SK-N-SH (cell line): ENCODE results near the gene NHS. TPM values are rescaled to one million over a fixed set of nuclear protein-coding genes. Genes with fewer than 3 reads are reported as not detected.

Source experiments
- CTCF ChIA-PET: fragments of 300-600, 350-600 bp; formaldehyde crosslinking; extraction: SDS; loops from one replicate; lab custom pipeline; 2021; lab: Yijun Ruan, JAX
- POLR2A ChIA-PET: fragments of 350-600 bp; sonication (Branson Sonifier 250); formaldehyde crosslinking; extraction: SDS; loops from one replicate; lab custom pipeline; 2020; ENCODE audit warnings: antibody characterized with exemption, inconsistent platforms; lab: Yijun Ruan, JAX
- DNase-seq: peaks from one replicate; pipeline ENCODE4 v3.0.0; 2012
- H2AFZ ChIP-seq: fragments of 200-600 bp; sonication (generic); 2 replicates; pipeline ENCODE4 v1.8.1; 2016; ENCODE audit warnings: antibody characterized with exemption, mild to moderate bottlenecking, low read depth
- H3F3A ChIP-seq: fragments of 200-600 bp; sonication (generic); replicated peaks from 2 replicates; pipeline ENCODE3; 2016; ENCODE audit warnings: antibody characterized with exemption, mild to moderate bottlenecking; ENCODE audit not compliant: insufficient read depth
- H3K27ac ChIP-seq, 2 experiments: fragments of 200-500 bp in 1 of 2; fragments of 200-600 bp in 1 of 2; sonication (Bioruptor generic) in 1 of 2; sonication (generic), shearing (Covaris generic) in 1 of 2; 2 replicates each; pipeline versions ENCODE4 v1.5.1 to v1.6.1; 2014 to 2016; ENCODE audit warnings: low read depth in 2 of 2, inconsistent platforms in 1 of 2, low read length in 1 of 2, mild to moderate bottlenecking in 1 of 2, mixed read lengths in 1 of 2
- H3K27me3 ChIP-seq: fragments of 200-600 bp; sonication (generic), shearing (Covaris generic); 2 replicates; pipeline ENCODE4 v1.6.1; 2016; ENCODE audit warnings: mixed run types; ENCODE audit not compliant: insufficient read depth
- H3K36me3 ChIP-seq, 2 experiments: fragments of 200-500 bp in 1 of 2; fragments of 200-600 bp in 1 of 2; sonication (Bioruptor generic) in 1 of 2; sonication (generic) in 1 of 2; replicated peaks in 1 of 2; 2 replicates each; pipeline versions ENCODE3 to v1.5.1; 2014 to 2016; ENCODE audit warnings: low read length in 1 of 2, mild to moderate bottlenecking in 1 of 2; ENCODE audit not compliant: insufficient read depth in 2 of 2, control insufficient read depth in 1 of 2
- H3K4me1 ChIP-seq, 2 experiments: fragments of 200-500 bp in 1 of 2; fragments of 200-600 bp in 1 of 2; sonication (Bioruptor generic) in 1 of 2; sonication (generic), shearing (Covaris generic) in 1 of 2; 2 replicates each; pipeline versions ENCODE4 v1.5.1 to v1.6.1; 2014 to 2016; ENCODE audit warnings: low read depth in 1 of 2, low read length in 1 of 2, mixed run types in 1 of 2; ENCODE audit not compliant: insufficient read depth in 2 of 2, control insufficient read depth in 1 of 2
- H3K4me2 ChIP-seq: fragments of 200-600 bp; sonication (generic), shearing (Covaris generic); 2 replicates; pipeline ENCODE4 v1.6.1; 2017; ENCODE audit warnings: mixed run types
- H3K4me3 ChIP-seq, 2 experiments: fragments of 200-500 bp in 1 of 2; fragments of 200-600 bp in 1 of 2; sonication (Bioruptor generic) in 1 of 2; sonication (generic), shearing (Covaris generic) in 1 of 2; 2 replicates each; pipeline versions ENCODE4 v1.5.1 to v1.8.1; 2014 to 2016; ENCODE audit warnings: low read depth in 2 of 2, inconsistent platforms in 1 of 2, low read length in 1 of 2, mild to moderate bottlenecking in 1 of 2, mixed read lengths in 1 of 2, moderate library complexity in 1 of 2
- H3K79me2 ChIP-seq: fragments of 200-600 bp; sonication (generic); 2 replicates; pipeline ENCODE4 v1.8.1; 2017; ENCODE audit warnings: mild to moderate bottlenecking; ENCODE audit not compliant: insufficient read depth
- H3K9ac ChIP-seq: fragments of 200-600 bp; sonication (generic); 2 replicates; pipeline ENCODE4 v1.6.1; 2017; ENCODE audit warnings: mixed run types
- H3K9me2 ChIP-seq: fragments of 200-600 bp; sonication (generic); 2 replicates; pipeline ENCODE4 v1.6.1; 2017; ENCODE audit warnings: mixed run types
- H3K9me3 ChIP-seq: fragments of 200-600 bp; sonication (generic); 2 replicates; pipeline ENCODE4 v1.6.1; 2017; ENCODE audit warnings: mixed run types, mild to moderate bottlenecking, moderate library complexity
- H4K20me1 ChIP-seq: fragments of 200-600 bp; sonication (generic); 2 replicates; pipeline ENCODE4 v1.6.1; 2017; ENCODE audit warnings: mild to moderate bottlenecking, mixed run types; ENCODE audit not compliant: insufficient read depth
- ELF1 ChIP-seq: IDR thresholded peaks from 2 replicates; pipeline ENCODE4 v1.4.0; 2012
- FOSL2 ChIP-seq: IDR thresholded peaks from 2 replicates; pipeline ENCODE4 v1.4.0; 2012; ENCODE audit warnings: low read depth, mild to moderate bottlenecking, moderate library complexity, borderline replicate concordance
- FOXJ3 ChIP-seq: sonication (generic); formaldehyde crosslinking; IDR thresholded peaks from 2 replicates; pipeline ENCODE4 v1.5.1; 2020; ENCODE audit warnings: mild to moderate bottlenecking, missing genetic modification reagents
- JUND ChIP-seq: IDR thresholded peaks from 2 replicates; pipeline ENCODE4 v1.4.0; 2012
- NFIC ChIP-seq: IDR thresholded peaks from 2 replicates; pipeline ENCODE4 v1.4.0; 2012; ENCODE audit warnings: borderline replicate concordance
- POLR2AphosphoS5 ChIP-seq: IDR thresholded peaks from 2 replicates; pipeline ENCODE4 v1.6.1; 2012; ENCODE audit warnings: low read depth, low read length
- RCOR1 ChIP-seq: fragments of 150-350 bp; IDR thresholded peaks from 2 replicates; pipeline ENCODE4 v1.6.1; 2017; ENCODE audit warnings: antibody characterized with exemption, low read length
- SIN3A ChIP-seq: IDR thresholded peaks from 2 replicates; pipeline ENCODE4 v1.6.1; 2012; ENCODE audit warnings: low read depth, mild to moderate bottlenecking, low read length, moderate library complexity, borderline replicate concordance
- SMC3 ChIP-seq: IDR thresholded peaks from 2 replicates; pipeline ENCODE4 v1.6.1; 2012; ENCODE audit warnings: low read depth, low read length, improper control_type of control experiment
- TEAD4 ChIP-seq: IDR thresholded peaks from 2 replicates; pipeline ENCODE4 v1.4.0; 2012; ENCODE audit warnings: mild to moderate bottlenecking, borderline replicate concordance; ENCODE audit not compliant: insufficient read depth
- WGBS: methylation state at CpG from one replicate; pipeline ENCODE4 v1.1.6; 2017; ENCODE audit warnings: low lambda C conversion rate; 5-methylcytosine and 5-hydroxymethylcytosine counted together
- polyA plus RNA-seq, 3 experiments: library from polyadenylated mRNA; depleted of rRNA; stranded (reverse); fragments of >200 nt; gene quantifications; 2 replicates each; pipeline ENCODE4 v1.2.3, GENCODE V29; 2012
- TF ChIP-seq, protein P1 (sequence below): IDR thresholded peaks from 2 replicates; pipeline ENCODE4; 2012
- TF ChIP-seq, protein P2 (sequence below): IDR thresholded peaks from 2 replicates; pipeline ENCODE4 v1.4.0; 2012; ENCODE audit warnings: low read depth, borderline replicate concordance
- TF ChIP-seq, protein P3 (sequence below): IDR thresholded peaks from 2 replicates; pipeline ENCODE4 v1.6.1; 2012; ENCODE audit warnings: mild to moderate bottlenecking, low read depth, low read length, moderate library complexity
- TF ChIP-seq, protein P4 (sequence below): fragments of 200-600 bp; sonication (generic); IDR thresholded peaks from 2 replicates; pipeline ENCODE4 v1.6.1; 2017; ENCODE audit warnings: antibody characterized with exemption, mild to moderate bottlenecking, moderate library complexity

The NHS gene
- polyA plus RNA-seq, 1 of the 3 experiments (the other 2 are of a cell fraction), result 1.0 TPM

DNA sequence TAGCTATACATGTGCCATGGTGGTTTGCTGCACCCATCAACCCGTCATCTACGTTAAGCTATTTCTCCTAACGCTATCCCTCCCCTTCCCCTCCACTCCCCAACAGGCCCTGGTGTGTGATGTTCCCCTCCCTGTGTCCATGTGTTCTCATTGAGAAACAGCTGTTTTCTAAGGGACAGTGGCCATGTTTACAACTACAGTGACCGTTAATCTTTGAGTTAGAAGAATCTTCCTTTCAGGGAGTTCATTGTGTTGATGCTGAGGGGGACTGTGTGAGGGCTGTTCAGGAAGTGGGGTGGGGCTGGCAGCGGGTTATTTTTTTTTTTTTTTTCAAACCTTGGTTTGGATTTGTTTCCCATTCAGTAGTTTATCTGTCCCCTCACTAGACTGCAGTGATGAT lies 179.9 kb downstream of the NHS start:
- no peak overlapping the region for H3K4me2 ChIP-seq
- CTCF ChIA-PET, result no interaction called here
- TF ChIP-seq, protein P1, sequence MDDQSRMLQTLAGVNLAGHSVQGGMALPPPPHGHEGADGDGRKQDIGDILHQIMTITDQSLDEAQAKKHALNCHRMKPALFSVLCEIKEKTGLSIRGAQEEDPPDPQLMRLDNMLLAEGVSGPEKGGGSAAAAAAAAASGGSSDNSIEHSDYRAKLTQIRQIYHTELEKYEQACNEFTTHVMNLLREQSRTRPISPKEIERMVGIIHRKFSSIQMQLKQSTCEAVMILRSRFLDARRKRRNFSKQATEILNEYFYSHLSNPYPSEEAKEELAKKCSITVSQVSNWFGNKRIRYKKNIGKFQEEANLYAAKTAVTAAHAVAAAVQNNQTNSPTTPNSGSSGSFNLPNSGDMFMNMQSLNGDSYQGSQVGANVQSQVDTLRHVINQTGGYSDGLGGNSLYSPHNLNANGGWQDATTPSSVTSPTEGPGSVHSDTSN, result no peak
- TF ChIP-seq FOSL2, result no peak
- TF ChIP-seq, protein P2, sequence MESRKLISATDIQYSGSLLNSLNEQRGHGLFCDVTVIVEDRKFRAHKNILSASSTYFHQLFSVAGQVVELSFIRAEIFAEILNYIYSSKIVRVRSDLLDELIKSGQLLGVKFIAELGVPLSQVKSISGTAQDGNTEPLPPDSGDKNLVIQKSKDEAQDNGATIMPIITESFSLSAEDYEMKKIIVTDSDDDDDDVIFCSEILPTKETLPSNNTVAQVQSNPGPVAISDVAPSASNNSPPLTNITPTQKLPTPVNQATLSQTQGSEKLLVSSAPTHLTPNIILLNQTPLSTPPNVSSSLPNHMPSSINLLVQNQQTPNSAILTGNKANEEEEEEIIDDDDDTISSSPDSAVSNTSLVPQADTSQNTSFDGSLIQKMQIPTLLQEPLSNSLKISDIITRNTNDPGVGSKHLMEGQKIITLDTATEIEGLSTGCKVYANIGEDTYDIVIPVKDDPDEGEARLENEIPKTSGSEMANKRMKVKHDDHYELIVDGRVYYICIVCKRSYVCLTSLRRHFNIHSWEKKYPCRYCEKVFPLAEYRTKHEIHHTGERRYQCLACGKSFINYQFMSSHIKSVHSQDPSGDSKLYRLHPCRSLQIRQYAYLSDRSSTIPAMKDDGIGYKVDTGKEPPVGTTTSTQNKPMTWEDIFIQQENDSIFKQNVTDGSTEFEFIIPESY, result no peak
- TF ChIP-seq SMC3, result no peak
- no peak for TF ChIP-seq RCOR1
- TF ChIP-seq SIN3A, result no peak
- TF ChIP-seq NFIC, result no peak
- TF ChIP-seq, protein P3, sequence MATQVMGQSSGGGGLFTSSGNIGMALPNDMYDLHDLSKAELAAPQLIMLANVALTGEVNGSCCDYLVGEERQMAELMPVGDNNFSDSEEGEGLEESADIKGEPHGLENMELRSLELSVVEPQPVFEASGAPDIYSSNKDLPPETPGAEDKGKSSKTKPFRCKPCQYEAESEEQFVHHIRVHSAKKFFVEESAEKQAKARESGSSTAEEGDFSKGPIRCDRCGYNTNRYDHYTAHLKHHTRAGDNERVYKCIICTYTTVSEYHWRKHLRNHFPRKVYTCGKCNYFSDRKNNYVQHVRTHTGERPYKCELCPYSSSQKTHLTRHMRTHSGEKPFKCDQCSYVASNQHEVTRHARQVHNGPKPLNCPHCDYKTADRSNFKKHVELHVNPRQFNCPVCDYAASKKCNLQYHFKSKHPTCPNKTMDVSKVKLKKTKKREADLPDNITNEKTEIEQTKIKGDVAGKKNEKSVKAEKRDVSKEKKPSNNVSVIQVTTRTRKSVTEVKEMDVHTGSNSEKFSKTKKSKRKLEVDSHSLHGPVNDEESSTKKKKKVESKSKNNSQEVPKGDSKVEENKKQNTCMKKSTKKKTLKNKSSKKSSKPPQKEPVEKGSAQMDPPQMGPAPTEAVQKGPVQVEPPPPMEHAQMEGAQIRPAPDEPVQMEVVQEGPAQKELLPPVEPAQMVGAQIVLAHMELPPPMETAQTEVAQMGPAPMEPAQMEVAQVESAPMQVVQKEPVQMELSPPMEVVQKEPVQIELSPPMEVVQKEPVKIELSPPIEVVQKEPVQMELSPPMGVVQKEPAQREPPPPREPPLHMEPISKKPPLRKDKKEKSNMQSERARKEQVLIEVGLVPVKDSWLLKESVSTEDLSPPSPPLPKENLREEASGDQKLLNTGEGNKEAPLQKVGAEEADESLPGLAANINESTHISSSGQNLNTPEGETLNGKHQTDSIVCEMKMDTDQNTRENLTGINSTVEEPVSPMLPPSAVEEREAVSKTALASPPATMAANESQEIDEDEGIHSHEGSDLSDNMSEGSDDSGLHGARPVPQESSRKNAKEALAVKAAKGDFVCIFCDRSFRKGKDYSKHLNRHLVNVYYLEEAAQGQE, result no peak
- no peak for TF ChIP-seq TEAD4
- TF ChIP-seq FOXJ3 (CRISPR knock-in tag), result no peak
- TF ChIP-seq, protein P4, sequence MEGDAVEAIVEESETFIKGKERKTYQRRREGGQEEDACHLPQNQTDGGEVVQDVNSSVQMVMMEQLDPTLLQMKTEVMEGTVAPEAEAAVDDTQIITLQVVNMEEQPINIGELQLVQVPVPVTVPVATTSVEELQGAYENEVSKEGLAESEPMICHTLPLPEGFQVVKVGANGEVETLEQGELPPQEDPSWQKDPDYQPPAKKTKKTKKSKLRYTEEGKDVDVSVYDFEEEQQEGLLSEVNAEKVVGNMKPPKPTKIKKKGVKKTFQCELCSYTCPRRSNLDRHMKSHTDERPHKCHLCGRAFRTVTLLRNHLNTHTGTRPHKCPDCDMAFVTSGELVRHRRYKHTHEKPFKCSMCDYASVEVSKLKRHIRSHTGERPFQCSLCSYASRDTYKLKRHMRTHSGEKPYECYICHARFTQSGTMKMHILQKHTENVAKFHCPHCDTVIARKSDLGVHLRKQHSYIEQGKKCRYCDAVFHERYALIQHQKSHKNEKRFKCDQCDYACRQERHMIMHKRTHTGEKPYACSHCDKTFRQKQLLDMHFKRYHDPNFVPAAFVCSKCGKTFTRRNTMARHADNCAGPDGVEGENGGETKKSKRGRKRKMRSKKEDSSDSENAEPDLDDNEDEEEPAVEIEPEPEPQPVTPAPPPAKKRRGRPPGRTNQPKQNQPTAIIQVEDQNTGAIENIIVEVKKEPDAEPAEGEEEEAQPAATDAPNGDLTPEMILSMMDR, result no peak
- TF ChIP-seq JUND, result no peak
- no peak for TF ChIP-seq POLR2AphosphoS5
- no peak for TF ChIP-seq ELF1

More for the DNA sequence above, 179.9 kb downstream of the NHS start:
- Histone ChIP-seq H3K79me2 (peaks cover 3% of the 10 kb centered on the region; the same call in 1 of the 2 replicates), H3F3A (peaks cover 4% of the 10 kb centered on the region), H3K27ac (no peak overlapping the region), H4K20me1 (no peaks in the 10 kb centered on the region), H3K9ac (no peak overlapping the region), H3K27me3 (no peaks in the 10 kb centered on the region), H3K9me3 (no peaks in the 10 kb centered on the region), H3K4me1 (peaks cover 10 to 16% of the 10 kb centered on the region in 2 experiments; a peak in 2 of 4 replicates), H3K36me3 (no peaks in the 10 kb centered on the region), H3K9me2 (no peaks in the 10 kb centered on the region), H2AFZ (no peak overlapping the region), H3K4me3 (no peak overlapping the region)
- DNase-seq, result no peak
- POLR2A ChIA-PET, result no interaction called here
- WGBS, result 51% methylated on average over 5 of the region's 5 CpGs
